Osteocyte (in vitro differentiated cells): ENCODE results near the gene SUPV3L1. TPM values are rescaled to one million over a fixed set of nuclear protein-coding genes. Genes with fewer than 3 reads are reported as not detected.

Source experiments
- DNase-seq: peaks from one replicate; pipeline ENCODE4 v3.0.0; 2021; ENCODE audit warnings: mixed read lengths; ENCODE audit not compliant: unreplicated experiment; ENCODE audit errors: extremely low spot score
- H3K27ac Mint-ChIP-seq: one replicate; pipeline ENCODE4 v1.8.0; 2021; ENCODE audit warnings: mild to moderate bottlenecking, mixed read lengths; ENCODE audit not compliant: unreplicated experiment
- H3K27me3 Mint-ChIP-seq: one replicate; pipeline ENCODE4 v1.8.0; 2021; ENCODE audit warnings: mixed read lengths; ENCODE audit not compliant: unreplicated experiment
- H3K36me3 Mint-ChIP-seq: one replicate; pipeline ENCODE4 v1.8.0; 2021; ENCODE audit warnings: mixed read lengths; ENCODE audit not compliant: unreplicated experiment
- H3K4me1 Mint-ChIP-seq: one replicate; pipeline ENCODE4 v1.8.0; 2021; ENCODE audit warnings: mixed read lengths; ENCODE audit not compliant: unreplicated experiment
- H3K4me3 Mint-ChIP-seq: one replicate; pipeline ENCODE4 v1.8.0; 2021; ENCODE audit warnings: mild to moderate bottlenecking, moderate library complexity, mixed read lengths; ENCODE audit not compliant: unreplicated experiment
- H3K9me3 Mint-ChIP-seq: one replicate; pipeline ENCODE4 v1.8.0; 2021; ENCODE audit warnings: mixed read lengths; ENCODE audit not compliant: unreplicated experiment
- total RNA-seq: library from RNA; stranded (reverse); gene quantifications from 2 replicates; pipeline ENCODE4 v1.2.1, GENCODE V29; 2021
- TF ChIP-seq, protein P1 (sequence below): fragments of 200-600 bp; sonication (generic); IDR thresholded peaks from 2 replicates; pipeline ENCODE4 v1.5.0; 2021; ENCODE audit warnings: antibody characterized with exemption, mild to moderate bottlenecking, moderate library complexity

SUPV3L1 gene
- total RNA-seq, 1 donor from 2014 or later = 27.3 TPM

DNA sequence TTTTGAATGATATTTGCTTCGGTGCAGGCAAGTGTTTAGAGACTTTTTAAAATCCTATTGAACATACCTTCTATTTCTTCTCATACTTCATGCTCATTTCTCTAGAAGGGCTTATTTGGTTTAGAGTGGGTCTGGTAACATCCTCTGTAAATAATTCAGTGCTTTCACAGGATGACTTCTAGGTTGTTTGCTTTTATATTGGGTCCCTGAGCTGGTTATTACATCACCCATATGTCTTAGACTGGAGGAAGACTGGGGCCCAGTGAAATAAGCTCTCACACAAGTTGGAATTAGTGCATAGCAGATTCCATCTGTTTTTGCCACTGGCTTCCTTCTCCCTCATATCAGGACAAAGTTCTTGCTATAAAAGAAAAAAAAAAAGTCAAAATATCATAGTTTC is 6.5 kb downstream of the SUPV3L1 start:
- TF ChIP-seq, protein P1, sequence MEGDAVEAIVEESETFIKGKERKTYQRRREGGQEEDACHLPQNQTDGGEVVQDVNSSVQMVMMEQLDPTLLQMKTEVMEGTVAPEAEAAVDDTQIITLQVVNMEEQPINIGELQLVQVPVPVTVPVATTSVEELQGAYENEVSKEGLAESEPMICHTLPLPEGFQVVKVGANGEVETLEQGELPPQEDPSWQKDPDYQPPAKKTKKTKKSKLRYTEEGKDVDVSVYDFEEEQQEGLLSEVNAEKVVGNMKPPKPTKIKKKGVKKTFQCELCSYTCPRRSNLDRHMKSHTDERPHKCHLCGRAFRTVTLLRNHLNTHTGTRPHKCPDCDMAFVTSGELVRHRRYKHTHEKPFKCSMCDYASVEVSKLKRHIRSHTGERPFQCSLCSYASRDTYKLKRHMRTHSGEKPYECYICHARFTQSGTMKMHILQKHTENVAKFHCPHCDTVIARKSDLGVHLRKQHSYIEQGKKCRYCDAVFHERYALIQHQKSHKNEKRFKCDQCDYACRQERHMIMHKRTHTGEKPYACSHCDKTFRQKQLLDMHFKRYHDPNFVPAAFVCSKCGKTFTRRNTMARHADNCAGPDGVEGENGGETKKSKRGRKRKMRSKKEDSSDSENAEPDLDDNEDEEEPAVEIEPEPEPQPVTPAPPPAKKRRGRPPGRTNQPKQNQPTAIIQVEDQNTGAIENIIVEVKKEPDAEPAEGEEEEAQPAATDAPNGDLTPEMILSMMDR = no peak
- no peak overlapping the region for H3K4me3 Mint-ChIP-seq
- H3K27ac Mint-ChIP-seq = no peak overlapping the region
- no peaks in the 10 kb centered on the region for H3K9me3 Mint-ChIP-seq
- H3K36me3 Mint-ChIP-seq = peaks cover 35% of the 10 kb centered on the region
- no peak for DNase-seq
- no peaks in the 10 kb centered on the region for H3K27me3 Mint-ChIP-seq
- peaks cover 7% of the 10 kb centered on the region for H3K4me1 Mint-ChIP-seq

DNA sequence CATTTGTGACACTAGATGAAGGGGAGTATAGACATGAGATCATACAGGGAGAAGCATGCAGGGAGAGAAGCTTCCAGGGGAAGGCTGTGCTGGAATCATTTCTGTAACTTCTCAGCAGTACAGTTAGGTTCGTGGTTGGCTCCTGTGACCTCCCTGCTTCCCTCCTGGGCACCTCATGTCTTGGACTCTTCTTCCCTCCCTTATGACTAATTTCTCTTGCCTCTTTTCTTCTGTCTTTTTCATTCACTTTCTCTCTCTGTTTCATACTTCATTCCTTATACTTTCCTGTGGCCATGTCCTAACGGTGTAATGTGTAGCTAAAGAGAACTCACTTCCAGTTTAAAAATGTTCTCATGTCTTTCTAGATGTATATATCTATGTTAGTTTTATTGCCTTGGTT is 21.0 kb downstream of the SUPV3L1 start:
- H3K36me3 Mint-ChIP-seq = peaks cover 24% of the 10 kb centered on the region
- no peak overlapping the region for H3K27ac Mint-ChIP-seq
- no peak for DNase-seq
- TF ChIP-seq, protein P1 = no peak
- H3K9me3 Mint-ChIP-seq = no peaks in the 10 kb centered on the region
- H3K4me1 Mint-ChIP-seq = no peaks in the 10 kb centered on the region
- no peak overlapping the region for H3K4me3 Mint-ChIP-seq
- no peaks in the 10 kb centered on the region for H3K27me3 Mint-ChIP-seq

GRCh38 chr10:69202332-69202731 is 22.3 kb downstream of the SUPV3L1 start:
- Mint-ChIP-seq H3K27ac (peak overlapping the region; percentile 34), H3K4me3 (no peak overlapping the region), H3K36me3 (peaks cover 25% of the 10 kb centered on the region), H3K4me1 (no peaks in the 10 kb centered on the region), H3K9me3 (no peaks in the 10 kb centered on the region), H3K27me3 (no peaks in the 10 kb centered on the region)
- no peak for DNase-seq
- TF ChIP-seq, protein P1 = no peak

DNA sequence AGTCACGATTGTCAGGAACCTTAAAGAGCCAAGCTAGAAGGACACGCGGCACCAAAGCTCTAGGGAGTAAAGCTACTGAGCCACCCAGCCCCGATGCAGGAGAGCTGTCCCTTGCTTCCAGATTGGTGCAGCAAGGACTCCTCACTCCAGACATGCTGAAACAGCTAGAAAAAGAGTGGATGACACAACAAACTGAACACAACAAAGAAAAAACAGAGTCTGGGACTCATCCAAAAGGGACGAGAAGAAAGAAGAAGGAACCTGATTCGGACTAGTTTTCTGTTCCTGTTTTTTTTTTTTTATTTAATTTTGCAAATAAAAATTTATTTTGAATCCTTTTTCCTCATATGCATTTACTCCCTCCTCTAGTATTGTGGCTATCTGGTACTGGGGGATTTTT is 28.7 kb downstream of the SUPV3L1 start:
- no peaks in the 10 kb centered on the region for H3K4me1 Mint-ChIP-seq
- H3K4me3 Mint-ChIP-seq = no peak overlapping the region
- H3K36me3 Mint-ChIP-seq = peaks cover 26% of the 10 kb centered on the region
- TF ChIP-seq, protein P1 = no peak
- no peaks in the 10 kb centered on the region for H3K9me3 Mint-ChIP-seq
- no peak for DNase-seq
- H3K27me3 Mint-ChIP-seq = no peaks in the 10 kb centered on the region
- H3K27ac Mint-ChIP-seq = no peak overlapping the region

DNA sequence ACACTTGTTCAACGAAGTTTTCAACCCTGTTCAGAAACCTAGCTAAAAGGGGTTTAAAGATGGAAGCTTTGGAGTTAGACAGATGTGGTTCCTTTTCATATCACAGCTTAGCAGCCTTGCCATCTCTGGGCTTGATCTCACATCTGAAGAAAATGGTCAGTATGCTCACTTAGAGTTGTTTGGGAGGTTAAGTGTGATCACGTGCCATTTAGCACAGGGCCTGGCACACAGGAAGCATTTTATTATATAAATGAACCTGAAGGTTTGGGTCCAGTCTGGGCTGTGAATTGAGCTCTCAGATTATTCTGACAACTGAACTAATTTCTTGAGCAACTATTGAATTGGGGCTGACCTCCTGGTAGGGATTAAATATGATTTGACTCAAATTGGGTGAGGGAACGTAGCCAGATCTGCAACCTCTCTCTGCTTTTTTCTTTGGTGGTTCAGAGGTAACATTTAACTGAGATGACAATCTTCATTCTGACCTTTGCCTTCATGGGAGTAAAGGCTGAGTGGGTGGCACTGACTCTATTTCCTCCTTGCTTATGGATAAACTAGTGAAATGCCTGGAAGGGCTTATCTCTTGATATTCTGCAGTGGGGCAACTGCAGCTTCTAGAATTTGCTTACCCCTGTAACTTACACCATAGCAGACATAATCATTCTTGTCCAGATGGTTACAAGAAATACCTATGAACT is 29.9 kb downstream of the SUPV3L1 start:
- TF ChIP-seq, protein P1 = no peak
- no peak for DNase-seq
- Mint-ChIP-seq H3K9me3 (peaks cover 7% of the 10 kb centered on the region), H3K27me3 (no peaks in the 10 kb centered on the region), H3K4me3 (no peak overlapping the region), H3K4me1 (no peaks in the 10 kb centered on the region), H3K27ac (no peak overlapping the region), H3K36me3 (peaks cover 25% of the 10 kb centered on the region)
